ENCODE data around the gene SLC2A4RG.

SLC2A4RG gene

GRCh38 chr20:63698739-63699465 lies 40.7 kb upstream of the SLC2A4RG start:
- TF ChIP-seq POLR2AphosphoS5 (IDR thresholded peaks at IDR 0.05; ENCODE audit: borderline replicate concordance, low read depth, low read length) (peak; percentile 40; the same call in 1 of the 2 replicates), FOXP2 (optimal IDR thresholded peaks at IDR 0.05; ENCODE audit: control extremely low read depth, extremely low read length, insufficient read depth) (no peak)
- Histone ChIP-seq H3K4me3 (no peak overlapping the region), H3K9me3 (ENCODE audit: low read depth, low read length) (no peaks in the 10 kb centered on the region), H3K27ac (no peak overlapping the region), H3K36me3 (ENCODE audit: insufficient read depth, low read length) (no peaks in the 10 kb centered on the region), H3K9ac (ENCODE audit: insufficient read length) (no peak overlapping the region)
- DNase-seq (ENCODE audit: low read depth, low spot score) = no peak

- no peaks in the 10 kb centered on the region for H3K36me3 ChIP-seq (ENCODE audit: insufficient read depth, low read length)
- no peaks in the 10 kb centered on the region for H3K9me3 ChIP-seq (ENCODE audit: low read depth, low read length)
- no peak overlapping the region for H3K27ac ChIP-seq
- no peak overlapping the region for H3K4me3 ChIP-seq
- no peak for TF ChIP-seq FOXP2 (optimal IDR thresholded peaks at IDR 0.05; ENCODE audit: control extremely low read depth, extremely low read length, insufficient read depth)
- 0 out of 2 replicates have a peak, but pooled peaks have one; percentile 4 for TF ChIP-seq POLR2AphosphoS5 (IDR thresholded peaks at IDR 0.05; ENCODE audit: borderline replicate concordance, low read depth, low read length)
- TF ChIP-seq EZH2 (IDR thresholded peaks at IDR 0.05) = no peak
- DNase-seq (ENCODE audit: low read depth, low spot score) = no peak
- no peak overlapping the region for H3K9ac ChIP-seq (ENCODE audit: insufficient read length)
Observed at GRCh38 chr20:63699466-63700198, 39.9 kb upstream of the SLC2A4RG start.

GRCh38 chr20:63700199-63701050 lies 39.2 kb upstream of the SLC2A4RG start:
- no peaks in the 10 kb centered on the region; the same call in 1 of the 2 replicates for H3K36me3 ChIP-seq (ENCODE audit: insufficient read depth, low read length)
- H3K9me3 ChIP-seq (ENCODE audit: low read depth, low read length) = no peaks in the 10 kb centered on the region
- TF ChIP-seq EZH2 (IDR thresholded peaks at IDR 0.05) (no peak), FOXP2 (optimal IDR thresholded peaks at IDR 0.05; ENCODE audit: control extremely low read depth, extremely low read length, insufficient read depth) (no peak), POLR2AphosphoS5 (IDR thresholded peaks at IDR 0.05; ENCODE audit: borderline replicate concordance, low read depth, low read length) (no peak)
- H3K27ac ChIP-seq = no peak overlapping the region
- H3K9ac ChIP-seq (ENCODE audit: insufficient read length) = no peak overlapping the region
- H3K4me3 ChIP-seq = no peak overlapping the region
- DNase-seq (ENCODE audit: low read depth, low spot score) = no peak

- H3K36me3 ChIP-seq (ENCODE audit: insufficient read depth, low read length) = peaks cover 5% of the 10 kb centered on the region; the same call in 1 of the 2 replicates
- H3K4me3 ChIP-seq = no peak overlapping the region
- no peak overlapping the region for H3K9ac ChIP-seq (ENCODE audit: insufficient read length)
- DNase-seq (ENCODE audit: low read depth, low spot score) = no peak
- TF ChIP-seq POLR2AphosphoS5 (IDR thresholded peaks at IDR 0.05; ENCODE audit: borderline replicate concordance, low read depth, low read length) (no peak), EZH2 (IDR thresholded peaks at IDR 0.05) (no peak), FOXP2 (optimal IDR thresholded peaks at IDR 0.05; ENCODE audit: control extremely low read depth, extremely low read length, insufficient read depth) (no peak)
- no peaks in the 10 kb centered on the region for H3K9me3 ChIP-seq (ENCODE audit: low read depth, low read length)
- H3K27ac ChIP-seq = no peak overlapping the region
Observed at GRCh38 chr20:63701051-63701328, 38.6 kb upstream of the SLC2A4RG start.

- H3K4me3 ChIP-seq = no peak overlapping the region
- TF ChIP-seq FOXP2 (optimal IDR thresholded peaks at IDR 0.05; ENCODE audit: control extremely low read depth, extremely low read length, insufficient read depth) = no peak
- TF ChIP-seq POLR2AphosphoS5 (IDR thresholded peaks at IDR 0.05; ENCODE audit: borderline replicate concordance, low read depth, low read length) = no peak; the same call in 1 of the 2 replicates
- TF ChIP-seq EZH2 (IDR thresholded peaks at IDR 0.05) = no peak
- H3K9me3 ChIP-seq (ENCODE audit: low read depth, low read length) = no peaks in the 10 kb centered on the region
- H3K36me3 ChIP-seq (ENCODE audit: insufficient read depth, low read length) = peaks cover 7% of the 10 kb centered on the region; the same call in 1 of the 2 replicates
- DNase-seq (ENCODE audit: low read depth, low spot score) = no peak
- H3K27ac ChIP-seq = no peak overlapping the region
- H3K9ac ChIP-seq (ENCODE audit: insufficient read length) = no peak overlapping the region
Observed at GRCh38 chr20:63701329-63702035, 38.1 kb upstream of the SLC2A4RG start.

GRCh38 chr20:63702036-63702665 lies 37.4 kb upstream of the SLC2A4RG start:
- no peak overlapping the region for H3K27ac ChIP-seq
- H3K4me3 ChIP-seq = no peak overlapping the region
- no peak for DNase-seq (ENCODE audit: low read depth, low spot score)

GRCh38 chr20:63702751-63703470 lies 36.7 kb upstream of the SLC2A4RG start:
- no peak overlapping the region for H3K4me3 ChIP-seq
- no peak for DNase-seq (ENCODE audit: low read depth, low spot score)
- H3K27ac ChIP-seq = no peak overlapping the region
- TF ChIP-seq EZH2 (IDR thresholded peaks at IDR 0.05) (no peak), POLR2AphosphoS5 (IDR thresholded peaks at IDR 0.05; ENCODE audit: borderline replicate concordance, low read depth, low read length) (peak; percentile 11), FOXP2 (optimal IDR thresholded peaks at IDR 0.05; ENCODE audit: control extremely low read depth, extremely low read length, insufficient read depth) (no peak)
- no peak overlapping the region for H3K9ac ChIP-seq (ENCODE audit: insufficient read length)
- no peaks in the 10 kb centered on the region for H3K9me3 ChIP-seq (ENCODE audit: low read depth, low read length)
- peaks cover 10% of the 10 kb centered on the region; the same call in 1 of the 2 replicates for H3K36me3 ChIP-seq (ENCODE audit: insufficient read depth, low read length)

More at GRCh38 chr20:63702036-63702665, 37.4 kb upstream of the SLC2A4RG start:
- Histone ChIP-seq H3K9me3 (ENCODE audit: low read depth, low read length) (no peaks in the 10 kb centered on the region), H3K36me3 (ENCODE audit: insufficient read depth, low read length) (peaks cover 10% of the 10 kb centered on the region; the same call in 1 of the 2 replicates), H3K9ac (ENCODE audit: insufficient read length) (no peak overlapping the region)
- peak; percentile 21 for TF ChIP-seq POLR2AphosphoS5 (IDR thresholded peaks at IDR 0.05; ENCODE audit: borderline replicate concordance, low read depth, low read length)
- no peak for TF ChIP-seq FOXP2 (optimal IDR thresholded peaks at IDR 0.05; ENCODE audit: control extremely low read depth, extremely low read length, insufficient read depth)
- TF ChIP-seq EZH2 (IDR thresholded peaks at IDR 0.05) = no peak

All from SK-N-MC (cell line).